ENCODE results near the gene RYR1. TPM values are rescaled to one million over a fixed set of nuclear protein-coding genes. Genes with fewer than 3 reads are reported as not detected.
"Not testable (repeated sequence)": the region's sequence is repeated elsewhere in the genome, so short reads cannot be mapped to it uniquely, and the experiment has no call there.

The RYR1 gene
- total RNA-seq, 1 donor from 2014 or later: 3.8 TPM

GRCh38 chr19:38629568-38629967, 196.1 kb downstream of the RYR1 start:
- no peak for DNase-seq (ENCODE audit: low spot score)
- H3K36me3 Mint-ChIP-seq (ENCODE audit: low read depth): peaks cover 41% of the 10 kb centered on the region
- no peak overlapping the region for H3K4me3 Mint-ChIP-seq
- intact Hi-C loops (cut with micrococcal nuclease): no loop called here
- H3K9me3 Mint-ChIP-seq: no peaks in the 10 kb centered on the region
- no peaks in the 10 kb centered on the region for H3K27me3 Mint-ChIP-seq (ENCODE audit: insufficient read depth)
- H3K4me1 Mint-ChIP-seq (ENCODE audit: low read depth): peaks cover 8% of the 10 kb centered on the region
- peak overlapping the region; percentile 43 for H3K27ac Mint-ChIP-seq

GRCh38 chr19:38631301-38631700, 197.8 kb downstream of the RYR1 start:
- H3K4me3 Mint-ChIP-seq; H3K27me3 Mint-ChIP-seq (ENCODE audit: insufficient read depth); H3K27ac Mint-ChIP-seq; intact Hi-C loops (cut with micrococcal nuclease); H3K9me3 Mint-ChIP-seq; DNase-seq (ENCODE audit: low spot score): not testable (repeated sequence)
- Mint-ChIP-seq H3K4me1 (ENCODE audit: low read depth) (peaks cover 24% of the 10 kb centered on the region), H3K36me3 (ENCODE audit: low read depth) (peaks cover 38% of the 10 kb centered on the region)

- peaks cover 30% of the 10 kb centered on the region for H3K4me1 Mint-ChIP-seq (ENCODE audit: low read depth)
- H3K27ac Mint-ChIP-seq; H3K27me3 Mint-ChIP-seq (ENCODE audit: insufficient read depth); H3K4me3 Mint-ChIP-seq; DNase-seq (ENCODE audit: low spot score); H3K9me3 Mint-ChIP-seq; intact Hi-C loops (cut with micrococcal nuclease): not testable (repeated sequence)
- H3K36me3 Mint-ChIP-seq (ENCODE audit: low read depth): peaks cover 37% of the 10 kb centered on the region
These were observed 198.5 kb downstream of the RYR1 start for GRCh38 chr19:38631811-38632475.

- Mint-ChIP-seq H3K27ac (no peak overlapping the region), H3K4me1 (ENCODE audit: low read depth) (peaks cover 36% of the 10 kb centered on the region), H3K36me3 (ENCODE audit: low read depth) (peaks cover 37% of the 10 kb centered on the region), H3K27me3 (ENCODE audit: insufficient read depth) (no peaks in the 10 kb centered on the region), H3K9me3 (no peaks in the 10 kb centered on the region), H3K4me3 (no peak overlapping the region)
- DNase-seq (ENCODE audit: low spot score): no peak
- intact Hi-C loops (cut with micrococcal nuclease): no loop called here
These were observed 199.2 kb downstream of the RYR1 start for GRCh38 chr19:38632476-38633213.

GRCh38 chr19:38634757-38635482, 201.4 kb downstream of the RYR1 start:
- peak overlapping the region; percentile 83 for H3K27ac Mint-ChIP-seq
- H3K4me1 Mint-ChIP-seq (ENCODE audit: low read depth): peaks cover 36% of the 10 kb centered on the region
- peaks cover 30% of the 10 kb centered on the region for H3K36me3 Mint-ChIP-seq (ENCODE audit: low read depth)
- peak overlapping the region; percentile 43 for H3K4me3 Mint-ChIP-seq
- intact Hi-C loops (cut with micrococcal nuclease): loop anchor here (1.0 kb wide), 4 partner anchors 16 to 233 kb away; partner anchors contain the start of gene EIF3K
- no peaks in the 10 kb centered on the region for H3K27me3 Mint-ChIP-seq (ENCODE audit: insufficient read depth)
- H3K9me3 Mint-ChIP-seq: no peaks in the 10 kb centered on the region
- peak; percentile 68 for DNase-seq (ENCODE audit: low spot score)

GRCh38 chr19:38635483-38636399, 202.2 kb downstream of the RYR1 start:
- DNase-seq (ENCODE audit: low spot score): no peak
- Mint-ChIP-seq H3K27ac (peak overlapping the region; percentile 58), H3K36me3 (ENCODE audit: low read depth) (peaks cover 27% of the 10 kb centered on the region), H3K4me1 (ENCODE audit: low read depth) (peaks cover 36% of the 10 kb centered on the region), H3K4me3 (peak overlapping the region; percentile 4), H3K9me3 (no peaks in the 10 kb centered on the region), H3K27me3 (ENCODE audit: insufficient read depth) (no peaks in the 10 kb centered on the region)
- intact Hi-C loops (cut with micrococcal nuclease): no loop called here

Other genes starting within 250 kb of the RYR1 start
- gene DPF1, start 209.5 kb upstream of the RYR1 start, total RNA-seq: 1.4 and 1.7 TPM in 2 replicates
- 65.1 and 66.9 TPM in 2 replicates for gene PPP1R14A, start 177.3 kb upstream of the RYR1 start, total RNA-seq
- 79.6 and 86.8 TPM in 2 replicates for gene SPINT2, start 169.1 kb upstream of the RYR1 start, total RNA-seq
- gene C19orf33, start 129.4 kb upstream of the RYR1 start, total RNA-seq: 0.71 TPM in 1 of 2 replicates, not detected in the other
- gene YIF1B, start 117.7 kb upstream of the RYR1 start, total RNA-seq: 89.8 and 96.0 TPM in 2 replicates
- 21.1 and 22.1 TPM in 2 replicates for gene KCNK6, start 113.8 kb upstream of the RYR1 start, total RNA-seq
- 3.0 and 4.8 TPM in 2 replicates for gene CATSPERG, start 97.9 kb upstream of the RYR1 start, total RNA-seq
- gene PSMD8, start 59.1 kb upstream of the RYR1 start, total RNA-seq: 292 and 298 TPM in 2 replicates
- gene GGN, start 45.7 kb upstream of the RYR1 start, total RNA-seq: 0.17 and 0.39 TPM in 2 replicates
- gene SPRED3, start 45.0 kb upstream of the RYR1 start, total RNA-seq: 2.2 and 2.6 TPM in 2 replicates
- gene FAM98C, start 30.6 kb upstream of the RYR1 start, total RNA-seq: 26.6 and 27.5 TPM in 2 replicates
- gene RASGRP4, start 7.5 kb upstream of the RYR1 start, total RNA-seq: 1.5 and 1.8 TPM in 2 replicates
- 159 and 182 TPM in 2 replicates for gene MAP4K1, start 184.3 kb downstream of the RYR1 start, total RNA-seq
- 309 and 326 TPM in 2 replicates for gene EIF3K, start 185.5 kb downstream of the RYR1 start, total RNA-seq
- 281 and 287 TPM in 2 replicates for gene ACTN4, start 214.0 kb downstream of the RYR1 start, total RNA-seq